SK-N-SH treated with all-trans-retinoic acid at 6 μM for 48 hours (cell line): Measurements from ENCODE around the gene SUGCT.

Experiments
- ATAC-seq: fragments of 200-7000 bp; cut with Tn5 transposase; 3 replicates; pipeline ENCODE4 v1.9.1; 2020; ENCODE audit warnings: mild to moderate bottlenecking, moderate library complexity
- ARNTL ChIP-seq: fragments of 450-650 bp; formaldehyde crosslinking; IDR thresholded peaks from 2 replicates; pipeline ENCODE4 v1.5.0; 2020; ENCODE audit warnings: low read depth, mild to moderate bottlenecking, moderate library complexity, borderline replicate concordance
- CSDC2 ChIP-seq: fragments of 250-450 bp; sonication (Bioruptor Pico); IDR thresholded peaks from 2 replicates; pipeline ENCODE4 v1.5.0; 2020; ENCODE audit warnings: mild to moderate bottlenecking, moderate library complexity
- ESRRG ChIP-seq: fragments of 250-450 bp; sonication (Bioruptor Pico); IDR thresholded peaks from 2 replicates; pipeline ENCODE4 v1.6.1; 2021; ENCODE audit warnings: mild to moderate bottlenecking
- GLIS3 ChIP-seq: fragments of 250-450 bp; sonication (Bioruptor Pico); IDR thresholded peaks from 2 replicates; pipeline ENCODE4 v1.5.0; 2020; ENCODE audit warnings: mild to moderate bottlenecking, moderate library complexity
- ISL1 ChIP-seq: fragments of 250-450 bp; sonication (Bioruptor Pico); IDR thresholded peaks from 2 replicates; pipeline ENCODE4 v2.1.2; 2022; ENCODE audit warnings: mild to moderate bottlenecking, moderate library complexity
- OSR1 ChIP-seq: fragments of 250-450 bp; sonication (Bioruptor Pico); IDR thresholded peaks from 2 replicates; pipeline ENCODE4 v1.8.0; 2022; ENCODE audit warnings: moderate library complexity, mild to moderate bottlenecking, inconsistent platforms
- RARB ChIP-seq: fragments of 250-450 bp; sonication (Bioruptor Pico); IDR thresholded peaks from 2 replicates; pipeline ENCODE4 v1.8.0; 2021; ENCODE audit warnings: mild to moderate bottlenecking, moderate library complexity
- SNAI2 ChIP-seq: fragments of 250-450 bp; sonication (Bioruptor Pico); IDR thresholded peaks from 2 replicates; pipeline ENCODE4 v1.5.0; 2020; ENCODE audit warnings: mild to moderate bottlenecking, moderate library complexity
- TCF4 ChIP-seq: fragments of 250-450 bp; sonication (Bioruptor Pico); IDR thresholded peaks from 2 replicates; pipeline ENCODE4 v1.8.0; 2021; ENCODE audit warnings: mild to moderate bottlenecking, moderate library complexity, borderline replicate concordance
- TOX ChIP-seq: fragments of 250-450 bp; sonication (Bioruptor Pico); IDR thresholded peaks from 2 replicates; pipeline ENCODE4 v1.8.0; 2021; ENCODE audit warnings: mild to moderate bottlenecking, moderate library complexity, borderline replicate concordance
- ZC3H10 ChIP-seq: fragments of 250-450 bp; sonication (Bioruptor Pico); IDR thresholded peaks from 2 replicates; pipeline ENCODE4 v1.5.1; 2021; ENCODE audit warnings: mild to moderate bottlenecking, moderate library complexity
- ZFP30 ChIP-seq: fragments of 450-650 bp; formaldehyde crosslinking; IDR thresholded peaks from 2 replicates; pipeline ENCODE4 v1.5.0; 2022; ENCODE audit warnings: mild to moderate bottlenecking, moderate library complexity
- ZNF565 ChIP-seq: fragments of 450-650 bp; formaldehyde crosslinking; conservative IDR thresholded peaks from 2 replicates; pipeline ENCODE4 v1.5.0; 2020; ENCODE audit warnings: low read depth, mild to moderate bottlenecking, moderate library complexity
- ZNF8 ChIP-seq: fragments of 450-650 bp; formaldehyde crosslinking; IDR thresholded peaks from 2 replicates; pipeline ENCODE4 v1.5.0; 2020; ENCODE audit warnings: mild to moderate bottlenecking, moderate library complexity
- TF ChIP-seq, protein P1 (sequence below): fragments of 250-450 bp; sonication (Bioruptor Pico); IDR thresholded peaks from 2 replicates; pipeline ENCODE4 v1.5.1; 2020; ENCODE audit warnings: low read depth, mild to moderate bottlenecking, moderate library complexity
- TF ChIP-seq, protein P2 (sequence below): fragments of 250-450 bp; sonication (Bioruptor Pico); IDR thresholded peaks from 2 replicates; pipeline ENCODE4 v1.5.0; 2020; ENCODE audit warnings: mild to moderate bottlenecking, moderate library complexity
- TF ChIP-seq, protein P3 (sequence below): fragments of 250-450 bp; sonication (Bioruptor Pico); IDR thresholded peaks from 2 replicates; pipeline ENCODE4 v1.5.1; 2021; ENCODE audit warnings: mild to moderate bottlenecking, moderate library complexity
- TF ChIP-seq, protein P4 (sequence below): fragments of 250-450 bp; sonication (Bioruptor Pico); IDR thresholded peaks from 2 replicates; pipeline ENCODE4 v1.8.0; 2020; ENCODE audit warnings: mild to moderate bottlenecking, moderate library complexity, borderline replicate concordance

SUGCT gene

DNA sequence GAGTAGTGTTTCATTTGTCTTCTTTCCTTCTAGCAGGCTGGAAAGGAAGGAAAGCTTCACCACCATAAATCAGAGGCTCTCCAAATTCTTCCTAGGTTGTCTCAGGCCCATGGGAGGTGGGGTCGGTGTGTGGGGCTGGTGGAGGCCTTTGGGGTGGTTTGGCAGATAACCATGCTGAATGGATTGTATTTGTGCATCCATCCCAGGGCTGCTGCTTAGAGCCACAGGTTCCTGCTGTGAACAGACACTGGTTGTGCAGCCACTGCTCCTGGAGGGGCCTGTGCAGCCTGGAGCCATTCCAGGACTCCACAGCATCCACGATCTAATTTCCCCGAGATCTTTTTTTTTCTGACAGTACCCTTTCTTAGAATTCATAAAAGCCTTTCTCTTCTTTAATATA is 741.8 kb downstream of the SUGCT start:
- ATAC-seq = no peak
- no peak for TF ChIP-seq ZNF8 (CRISPR knock-in tag)
- TF ChIP-seq, protein P1, sequence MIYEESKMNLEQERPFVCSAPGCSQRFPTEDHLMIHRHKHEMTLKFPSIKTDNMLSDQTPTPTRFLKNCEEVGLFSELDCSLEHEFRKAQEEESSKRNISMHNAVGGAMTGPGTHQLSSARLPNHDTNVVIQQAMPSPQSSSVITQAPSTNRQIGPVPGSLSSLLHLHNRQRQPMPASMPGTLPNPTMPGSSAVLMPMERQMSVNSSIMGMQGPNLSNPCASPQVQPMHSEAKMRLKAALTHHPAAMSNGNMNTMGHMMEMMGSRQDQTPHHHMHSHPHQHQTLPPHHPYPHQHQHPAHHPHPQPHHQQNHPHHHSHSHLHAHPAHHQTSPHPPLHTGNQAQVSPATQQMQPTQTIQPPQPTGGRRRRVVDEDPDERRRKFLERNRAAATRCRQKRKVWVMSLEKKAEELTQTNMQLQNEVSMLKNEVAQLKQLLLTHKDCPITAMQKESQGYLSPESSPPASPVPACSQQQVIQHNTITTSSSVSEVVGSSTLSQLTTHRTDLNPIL (CRISPR knock-in tag) = no peak
- no peak for TF ChIP-seq ZC3H10 (CRISPR knock-in tag)
- no peak for TF ChIP-seq CSDC2
- no peak for TF ChIP-seq TOX (CRISPR knock-in tag)
- TF ChIP-seq, protein P2, sequence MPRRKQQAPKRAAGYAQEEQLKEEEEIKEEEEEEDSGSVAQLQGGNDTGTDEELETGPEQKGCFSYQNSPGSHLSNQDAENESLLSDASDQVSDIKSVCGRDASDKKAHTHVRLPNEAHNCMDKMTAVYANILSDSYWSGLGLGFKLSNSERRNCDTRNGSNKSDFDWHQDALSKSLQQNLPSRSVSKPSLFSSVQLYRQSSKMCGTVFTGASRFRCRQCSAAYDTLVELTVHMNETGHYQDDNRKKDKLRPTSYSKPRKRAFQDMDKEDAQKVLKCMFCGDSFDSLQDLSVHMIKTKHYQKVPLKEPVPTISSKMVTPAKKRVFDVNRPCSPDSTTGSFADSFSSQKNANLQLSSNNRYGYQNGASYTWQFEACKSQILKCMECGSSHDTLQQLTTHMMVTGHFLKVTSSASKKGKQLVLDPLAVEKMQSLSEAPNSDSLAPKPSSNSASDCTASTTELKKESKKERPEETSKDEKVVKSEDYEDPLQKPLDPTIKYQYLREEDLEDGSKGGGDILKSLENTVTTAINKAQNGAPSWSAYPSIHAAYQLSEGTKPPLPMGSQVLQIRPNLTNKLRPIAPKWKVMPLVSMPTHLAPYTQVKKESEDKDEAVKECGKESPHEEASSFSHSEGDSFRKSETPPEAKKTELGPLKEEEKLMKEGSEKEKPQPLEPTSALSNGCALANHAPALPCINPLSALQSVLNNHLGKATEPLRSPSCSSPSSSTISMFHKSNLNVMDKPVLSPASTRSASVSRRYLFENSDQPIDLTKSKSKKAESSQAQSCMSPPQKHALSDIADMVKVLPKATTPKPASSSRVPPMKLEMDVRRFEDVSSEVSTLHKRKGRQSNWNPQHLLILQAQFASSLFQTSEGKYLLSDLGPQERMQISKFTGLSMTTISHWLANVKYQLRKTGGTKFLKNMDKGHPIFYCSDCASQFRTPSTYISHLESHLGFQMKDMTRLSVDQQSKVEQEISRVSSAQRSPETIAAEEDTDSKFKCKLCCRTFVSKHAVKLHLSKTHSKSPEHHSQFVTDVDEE (CRISPR knock-in tag) = no peak
- no peak for TF ChIP-seq ESRRG (CRISPR knock-in tag)
- no peak for TF ChIP-seq ISL1 (CRISPR knock-in tag)
- TF ChIP-seq, all 23 proteins: peak for 0

DNA sequence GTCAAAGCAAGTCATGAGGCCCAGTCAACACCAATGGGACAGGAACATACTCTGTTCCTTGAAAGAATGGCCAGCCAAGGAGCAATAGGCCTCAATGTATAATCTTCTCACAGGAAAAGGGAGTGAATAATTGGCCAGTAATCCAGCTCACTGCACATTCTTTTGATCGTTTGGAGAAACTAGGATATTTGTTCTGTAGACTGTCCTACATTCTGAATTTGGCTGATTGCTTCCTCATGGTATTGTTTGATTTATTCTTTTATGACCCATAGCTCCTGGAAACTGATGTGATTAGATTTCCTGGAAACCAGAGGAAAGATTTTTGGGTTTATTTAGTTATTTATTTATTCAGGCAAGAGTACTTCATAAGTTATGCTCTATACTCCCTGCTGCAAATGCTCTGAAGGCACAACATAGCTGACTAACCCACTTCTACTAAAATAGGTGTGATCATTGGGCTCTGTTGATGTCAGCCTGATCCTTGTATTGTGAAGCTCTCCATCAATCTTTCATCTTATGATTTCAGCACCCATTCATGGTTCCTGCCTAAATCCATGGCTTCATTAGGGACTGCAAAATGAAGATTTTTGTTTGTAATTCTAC is 745.2 kb downstream of the SUGCT start:
- no peak for TF ChIP-seq ARNTL (CRISPR knock-in tag)
- no peak for TF ChIP-seq CSDC2
- no peak for ATAC-seq

DNA sequence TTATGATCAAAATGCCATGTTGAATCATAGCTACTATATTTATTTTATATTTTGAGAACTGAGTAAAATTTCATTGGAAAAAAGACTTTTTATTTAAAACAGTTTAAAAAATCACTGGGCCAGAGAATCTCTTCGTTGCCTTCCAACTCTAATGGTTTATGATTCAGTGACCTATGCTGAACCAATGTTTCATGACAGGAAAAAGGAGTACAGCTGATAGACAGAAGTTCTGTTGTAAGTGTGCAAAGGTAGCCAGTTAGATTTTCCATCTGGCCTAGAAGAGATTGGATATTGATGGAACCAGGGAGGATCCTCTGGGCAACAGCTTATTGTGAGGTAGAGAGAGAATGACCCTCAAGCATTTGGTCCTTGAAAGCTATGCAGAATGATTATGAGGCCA is 745.8 kb downstream of the SUGCT start:
- no peak for ATAC-seq

DNA sequence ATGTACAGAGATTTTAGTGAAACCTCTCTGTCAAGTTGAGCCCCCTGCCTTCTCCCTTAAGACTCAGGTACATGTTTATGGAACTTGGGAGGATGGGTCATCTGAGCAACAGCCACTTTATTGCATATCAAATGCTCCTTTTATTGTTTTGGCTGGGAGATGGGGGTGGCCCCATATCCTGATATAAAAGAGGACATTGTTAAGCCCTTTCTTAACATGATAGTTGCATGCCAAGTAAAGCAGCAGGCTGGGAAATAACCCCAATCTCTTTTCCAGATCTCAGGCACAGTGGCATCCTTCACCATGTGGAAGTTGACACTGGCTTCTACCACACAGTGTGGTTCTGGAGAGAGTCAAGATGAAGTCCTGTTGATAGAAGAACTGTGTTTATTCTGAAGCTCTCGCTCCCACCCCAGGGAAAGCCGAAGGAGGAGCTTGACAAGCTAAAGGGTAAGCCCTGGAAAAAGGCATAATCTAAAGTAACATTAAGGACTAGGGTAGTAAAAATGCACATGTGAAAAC is 746.7 kb downstream of the SUGCT start:
- TF ChIP-seq, protein P3, sequence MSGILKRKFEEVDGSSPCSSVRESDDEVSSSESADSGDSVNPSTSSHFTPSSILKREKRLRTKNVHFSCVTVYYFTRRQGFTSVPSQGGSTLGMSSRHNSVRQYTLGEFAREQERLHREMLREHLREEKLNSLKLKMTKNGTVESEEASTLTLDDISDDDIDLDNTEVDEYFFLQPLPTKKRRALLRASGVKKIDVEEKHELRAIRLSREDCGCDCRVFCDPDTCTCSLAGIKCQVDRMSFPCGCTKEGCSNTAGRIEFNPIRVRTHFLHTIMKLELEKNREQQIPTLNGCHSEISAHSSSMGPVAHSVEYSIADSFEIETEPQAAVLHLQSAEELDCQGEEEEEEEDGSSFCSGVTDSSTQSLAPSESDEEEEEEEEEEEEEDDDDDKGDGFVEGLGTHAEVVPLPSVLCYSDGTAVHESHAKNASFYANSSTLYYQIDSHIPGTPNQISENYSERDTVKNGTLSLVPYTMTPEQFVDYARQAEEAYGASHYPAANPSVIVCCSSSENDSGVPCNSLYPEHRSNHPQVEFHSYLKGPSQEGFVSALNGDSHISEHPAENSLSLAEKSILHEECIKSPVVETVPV (CRISPR knock-in tag) = no peak
- no peak for TF ChIP-seq GLIS3
- TF ChIP-seq TCF4 (CRISPR knock-in tag) = no peak
- TF ChIP-seq, protein P4, sequence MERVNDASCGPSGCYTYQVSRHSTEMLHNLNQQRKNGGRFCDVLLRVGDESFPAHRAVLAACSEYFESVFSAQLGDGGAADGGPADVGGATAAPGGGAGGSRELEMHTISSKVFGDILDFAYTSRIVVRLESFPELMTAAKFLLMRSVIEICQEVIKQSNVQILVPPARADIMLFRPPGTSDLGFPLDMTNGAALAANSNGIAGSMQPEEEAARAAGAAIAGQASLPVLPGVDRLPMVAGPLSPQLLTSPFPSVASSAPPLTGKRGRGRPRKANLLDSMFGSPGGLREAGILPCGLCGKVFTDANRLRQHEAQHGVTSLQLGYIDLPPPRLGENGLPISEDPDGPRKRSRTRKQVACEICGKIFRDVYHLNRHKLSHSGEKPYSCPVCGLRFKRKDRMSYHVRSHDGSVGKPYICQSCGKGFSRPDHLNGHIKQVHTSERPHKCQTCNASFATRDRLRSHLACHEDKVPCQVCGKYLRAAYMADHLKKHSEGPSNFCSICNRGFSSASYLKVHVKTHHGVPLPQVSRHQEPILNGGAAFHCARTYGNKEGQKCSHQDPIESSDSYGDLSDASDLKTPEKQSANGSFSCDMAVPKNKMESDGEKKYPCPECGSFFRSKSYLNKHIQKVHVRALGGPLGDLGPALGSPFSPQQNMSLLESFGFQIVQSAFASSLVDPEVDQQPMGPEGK (CRISPR knock-in tag) = no peak
- TF ChIP-seq ZFP30 (CRISPR knock-in tag) = no peak
- no peak for TF ChIP-seq CSDC2
- TF ChIP-seq ZNF565 (CRISPR knock-in tag) = no peak
- TF ChIP-seq ISL1 (CRISPR knock-in tag) = no peak
- TF ChIP-seq OSR1 = no peak
- TF ChIP-seq ZC3H10 (CRISPR knock-in tag) = no peak
- no peak for TF ChIP-seq RARB (CRISPR knock-in tag)
- no peak for TF ChIP-seq SNAI2
- no peak for ATAC-seq

More for the DNA sequence above, 745.8 kb downstream of the SUGCT start:
- TF ChIP-seq ZFP30 (CRISPR knock-in tag) = no peak
- TF ChIP-seq TOX (CRISPR knock-in tag) = no peak
- TF ChIP-seq, protein P2 (CRISPR knock-in tag) = no peak
- TF ChIP-seq ZNF8 (CRISPR knock-in tag) = no peak
- TF ChIP-seq, protein P3 (CRISPR knock-in tag) = no peak
- TF ChIP-seq ARNTL (CRISPR knock-in tag) = no peak
- TF ChIP-seq ESRRG (CRISPR knock-in tag) = no peak
